Colon (tissue), 2 donors: ENCODE data around the gene SORCS2.

Experiments used
- FAIRE-seq: peaks from 2 replicates; lab custom pipeline; 2012; peaks lifted over from hg19 to GRCh38; lab: Jason Lieb, UNC
- donor health status: control.
- donor health status: control.

The SORCS2 gene

DNA sequence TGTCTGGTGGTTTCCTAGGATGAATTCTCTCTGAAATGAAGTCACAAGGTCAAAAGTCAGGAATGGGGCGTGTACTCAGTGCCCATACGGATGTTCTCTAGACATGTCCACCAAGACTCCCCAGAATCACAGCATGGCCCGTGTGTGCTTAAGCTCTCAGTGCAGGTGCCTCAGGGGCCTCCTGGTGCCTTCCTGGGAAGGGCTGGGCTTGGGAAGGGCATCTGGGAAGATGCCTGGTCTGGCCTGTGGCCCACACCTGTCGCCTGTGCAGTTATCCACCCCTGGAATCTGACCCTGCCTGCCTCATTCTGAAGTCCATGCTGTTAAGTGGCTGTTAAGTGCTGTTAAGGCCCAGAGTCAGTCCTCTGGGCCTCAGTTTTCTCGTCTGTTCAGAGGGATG lies 31.2 kb downstream of the SORCS2 start:
- no peak for FAIRE-seq

DNA sequence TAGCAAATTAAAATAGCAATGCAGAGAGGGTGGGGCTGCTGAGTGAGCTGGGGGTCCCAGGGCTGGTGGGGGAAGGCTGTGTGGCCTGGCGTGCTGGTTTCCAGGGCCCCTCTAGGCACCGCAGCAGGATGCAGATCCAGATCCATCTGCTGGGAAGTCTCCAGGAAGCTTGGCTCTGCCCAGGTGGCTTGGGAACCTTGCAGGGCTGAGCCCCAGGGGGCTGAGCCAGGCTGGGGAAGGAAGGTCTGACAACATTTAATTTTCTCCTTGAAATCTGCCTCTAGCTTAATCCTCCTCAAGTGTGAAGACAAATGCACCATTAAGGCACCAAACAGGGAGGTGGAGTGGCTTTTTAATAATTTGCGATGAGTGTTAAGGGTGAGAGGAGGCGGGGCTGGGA lies 31.7 kb downstream of the SORCS2 start:
- no peak for FAIRE-seq

DNA sequence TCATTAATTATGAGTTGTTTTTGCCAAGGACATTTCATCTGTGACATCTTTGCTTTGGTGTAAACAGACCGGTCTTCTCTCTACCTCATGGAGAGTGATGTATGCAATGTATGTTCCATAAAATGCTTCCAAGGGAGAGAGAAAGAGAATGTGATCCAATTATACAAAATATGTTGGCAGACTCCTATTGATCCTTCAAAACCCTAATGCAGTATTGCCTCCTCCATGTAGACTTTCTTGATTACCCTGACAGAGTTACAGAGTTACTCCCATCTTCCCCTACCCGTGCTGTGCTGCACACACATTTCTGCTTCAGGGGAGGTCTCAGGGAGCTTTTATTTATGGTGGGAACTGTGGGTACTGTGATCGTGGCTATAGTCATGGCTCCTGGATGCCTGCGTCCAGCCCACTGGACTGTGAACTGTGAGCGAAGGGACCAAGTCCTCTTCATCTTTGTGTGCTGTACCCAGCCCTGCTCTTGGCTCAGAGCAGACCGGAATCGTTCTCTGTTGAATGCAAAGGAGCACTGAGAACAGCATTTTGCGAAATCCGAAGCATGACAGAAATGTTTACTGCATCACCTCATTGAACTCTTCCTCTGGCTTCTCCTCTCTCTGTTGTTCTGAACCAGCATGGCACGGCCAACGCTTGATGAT lies 32.7 kb downstream of the SORCS2 start:
- FAIRE-seq: no peak

DNA sequence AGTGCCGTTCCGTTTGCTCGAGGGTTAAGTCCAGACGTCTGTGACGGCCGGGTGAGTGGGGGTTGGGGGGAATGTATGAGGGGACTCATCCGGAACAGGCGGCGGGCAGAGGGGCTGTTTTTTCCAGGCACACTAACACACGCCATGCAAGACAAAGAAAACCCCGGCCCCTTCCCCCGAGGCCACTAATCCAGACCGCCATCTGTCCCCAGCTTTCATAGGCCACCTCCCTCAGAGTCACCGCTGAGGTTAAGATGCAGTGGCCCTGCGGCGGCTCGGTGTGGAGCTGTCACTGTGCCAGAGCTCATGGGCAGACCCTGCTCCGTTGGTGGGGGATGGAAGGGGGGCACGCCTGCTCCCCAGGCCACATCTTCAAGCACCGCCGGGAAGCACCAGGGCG lies 34.1 kb downstream of the SORCS2 start:
- FAIRE-seq: no peak

DNA sequence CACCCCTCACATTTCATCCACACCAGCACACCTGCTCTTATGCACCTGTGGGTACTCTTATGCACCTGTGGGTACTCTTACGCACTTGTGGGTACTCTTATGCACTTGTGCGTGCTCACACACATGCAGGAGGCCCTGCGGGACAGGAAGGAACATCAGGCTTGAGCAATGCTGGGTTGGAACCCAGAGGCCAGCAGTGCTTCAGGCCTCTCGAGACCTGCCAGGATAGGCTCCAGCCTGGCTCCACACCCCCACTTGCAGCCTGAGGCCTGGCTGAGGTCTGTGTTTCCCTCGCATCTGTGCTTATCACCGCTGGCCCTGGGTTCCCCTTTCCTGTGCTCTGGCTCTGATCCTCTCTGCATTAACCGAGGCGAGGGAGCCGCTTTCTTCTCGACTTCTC lies 34.7 kb downstream of the SORCS2 start:
- FAIRE-seq: no peak

DNA sequence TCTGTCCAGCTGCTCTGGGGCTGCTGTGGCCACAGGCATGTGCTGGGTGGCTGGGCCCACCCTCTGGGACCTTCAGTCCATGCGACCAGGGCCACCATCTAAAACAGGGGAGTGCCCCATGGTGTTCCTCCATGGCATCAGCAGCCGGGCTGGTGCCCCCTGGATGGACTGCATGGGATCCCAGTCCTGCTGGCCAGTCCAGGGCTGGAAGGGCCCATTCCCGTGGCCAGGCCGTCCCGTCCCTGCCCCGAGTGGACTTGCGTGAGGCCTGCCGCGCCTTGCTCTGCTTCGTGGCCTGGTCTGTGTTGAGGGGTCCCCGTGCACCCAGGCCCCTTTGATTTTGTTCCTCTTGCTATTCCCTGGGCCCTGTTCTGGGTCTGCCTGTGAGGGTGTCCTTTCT lies 36.4 kb downstream of the SORCS2 start:
- no peak for FAIRE-seq

DNA sequence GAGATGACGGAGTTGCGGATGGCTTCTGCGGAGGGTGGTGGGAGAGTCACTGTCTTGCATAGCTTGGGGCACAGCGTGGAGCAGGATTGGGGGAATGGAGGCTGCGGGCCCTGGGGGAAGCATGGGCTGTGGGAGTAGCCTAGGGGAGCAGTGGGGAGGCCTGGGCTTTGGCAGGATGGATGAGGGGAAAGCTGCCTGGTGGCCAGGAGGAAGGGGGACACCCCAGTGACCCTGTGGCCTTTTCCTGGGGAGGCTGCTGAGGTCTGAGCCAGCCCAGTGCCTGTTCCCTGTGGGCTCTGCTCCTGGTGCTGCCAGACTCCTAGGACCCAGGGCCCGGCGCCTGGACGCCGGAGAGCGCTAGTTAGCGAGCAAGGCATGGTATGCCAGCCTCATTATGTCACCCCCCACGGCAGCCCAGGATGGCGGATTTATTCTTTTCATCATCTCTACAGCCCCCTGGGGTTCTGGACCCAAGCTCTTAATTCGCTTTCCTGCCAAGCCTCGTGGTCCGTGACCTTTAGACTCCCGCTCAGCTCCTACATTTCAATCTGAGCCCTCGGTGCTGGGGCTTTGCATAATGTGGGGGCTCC lies 39.8 kb downstream of the SORCS2 start:
- no peak for FAIRE-seq

DNA sequence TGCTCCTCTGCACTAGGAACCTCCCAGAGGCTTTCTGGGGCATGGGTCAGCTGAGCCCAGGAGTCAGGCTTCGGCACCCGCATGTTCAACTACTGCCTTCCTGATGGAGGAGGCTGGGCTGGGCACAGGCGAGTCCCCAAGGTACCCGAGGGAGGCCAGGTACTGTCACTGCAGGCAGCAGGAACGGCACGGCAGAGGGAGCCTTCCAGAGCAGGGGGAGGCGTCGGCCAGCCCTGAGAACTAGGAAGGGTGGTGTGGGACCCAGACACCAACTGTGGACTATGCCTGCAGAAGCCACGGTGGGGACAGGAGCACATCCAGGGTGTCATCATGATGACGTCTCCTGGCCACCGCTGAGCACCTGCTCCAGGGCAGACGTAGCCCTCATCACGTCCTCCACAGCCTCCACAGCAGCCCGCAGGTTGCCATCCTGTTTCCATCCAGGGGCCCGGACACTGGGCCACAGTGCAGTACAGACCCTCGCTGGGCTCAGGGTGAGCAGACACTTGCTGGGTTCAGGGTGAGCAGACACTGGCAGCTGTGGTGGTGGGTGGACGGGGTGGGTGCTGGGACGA lies 40.8 kb downstream of the SORCS2 start:
- no peak for FAIRE-seq

DNA sequence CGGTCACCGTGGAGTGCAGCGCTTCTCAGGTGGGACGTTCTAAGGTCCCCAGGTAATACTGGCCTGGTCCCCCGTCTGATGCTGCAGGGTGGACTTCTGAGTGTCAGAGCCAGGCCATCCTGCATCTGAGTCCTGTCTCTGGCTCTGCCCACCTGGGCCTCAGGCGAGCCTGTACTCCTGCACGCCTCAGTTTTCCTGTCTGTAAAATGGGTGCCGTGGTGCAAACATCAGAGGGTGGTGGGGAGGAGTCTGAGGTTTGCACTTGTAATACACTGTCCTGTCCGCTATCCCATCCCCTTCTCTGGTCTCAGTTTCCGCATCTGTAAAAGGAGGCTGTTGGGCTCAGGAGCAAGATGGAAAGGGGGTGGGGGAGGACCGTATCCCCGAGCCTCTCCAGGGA lies 41.3 kb downstream of the SORCS2 start:
- no peak for FAIRE-seq

DNA sequence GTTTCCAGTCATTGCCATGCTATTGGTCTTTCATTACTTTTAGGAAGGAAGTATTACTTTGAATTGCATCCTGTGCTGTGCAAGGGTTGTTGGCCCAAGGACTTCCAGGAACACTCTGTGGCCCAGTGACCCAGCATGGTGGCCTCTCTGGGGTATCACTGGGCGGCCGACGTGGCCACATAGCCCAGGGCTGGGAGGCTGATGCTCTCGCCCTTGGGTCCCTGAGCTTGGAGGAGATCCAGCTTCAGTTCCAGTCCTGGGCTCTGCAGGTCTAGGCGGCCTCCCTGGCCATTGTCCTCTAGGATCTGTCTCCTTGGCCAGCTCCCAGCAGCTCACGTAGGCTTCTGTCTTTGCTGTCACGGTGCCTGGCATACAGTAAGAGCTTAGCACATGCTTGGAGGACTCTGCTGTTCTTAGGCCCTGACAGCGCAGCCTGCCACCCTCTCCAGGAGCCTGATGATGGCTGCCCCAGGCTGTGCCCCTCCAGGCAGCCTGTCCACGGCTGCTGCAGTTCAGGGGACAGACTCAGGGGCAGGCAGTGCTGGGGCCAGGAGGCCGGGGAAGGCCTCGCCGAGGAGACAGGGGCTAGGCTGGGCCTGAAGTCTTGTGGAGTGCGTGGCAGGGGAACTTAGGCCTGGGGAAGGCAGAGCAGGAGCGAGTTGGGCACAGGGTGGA lies 42.2 kb downstream of the SORCS2 start:
- FAIRE-seq: no peak

DNA sequence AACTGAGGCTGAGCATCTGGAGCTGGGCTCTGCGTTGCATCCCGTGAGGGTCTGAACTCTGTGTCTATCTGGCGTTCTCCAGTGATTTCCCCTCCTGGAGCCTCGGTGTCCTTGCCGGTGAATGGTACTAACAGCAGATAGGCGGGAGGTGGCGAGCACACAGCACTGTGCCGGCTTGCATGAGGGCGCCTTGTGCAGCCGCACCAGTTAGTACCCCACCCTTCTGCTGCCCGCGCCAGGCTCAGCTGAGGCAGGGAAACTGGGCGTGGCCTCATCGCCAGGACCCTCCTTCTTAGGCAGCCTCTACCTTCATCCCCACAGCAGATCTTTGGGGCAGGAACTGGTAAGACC lies 42.7 kb downstream of the SORCS2 start:
- no peak for FAIRE-seq

DNA sequence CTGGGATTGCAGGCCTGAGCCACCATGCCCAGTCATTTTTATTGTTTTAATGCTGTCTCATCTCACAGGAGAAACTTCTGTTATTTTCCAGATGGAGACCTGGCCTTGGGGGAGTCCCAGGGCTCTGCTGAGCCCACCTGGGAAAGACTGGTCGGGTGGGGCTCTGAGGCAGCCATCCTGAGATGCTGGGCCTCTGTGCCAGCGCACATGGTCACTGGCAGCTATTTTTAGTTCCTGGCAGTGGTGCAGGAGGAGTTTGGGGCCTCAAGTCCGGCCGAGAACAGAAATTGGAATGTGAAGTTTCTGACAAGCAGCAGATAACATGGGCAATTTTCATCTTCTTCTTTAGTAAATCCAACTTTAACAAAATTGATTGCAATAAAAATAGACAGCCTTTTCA lies 44.5 kb downstream of the SORCS2 start:
- no peak for FAIRE-seq

DNA sequence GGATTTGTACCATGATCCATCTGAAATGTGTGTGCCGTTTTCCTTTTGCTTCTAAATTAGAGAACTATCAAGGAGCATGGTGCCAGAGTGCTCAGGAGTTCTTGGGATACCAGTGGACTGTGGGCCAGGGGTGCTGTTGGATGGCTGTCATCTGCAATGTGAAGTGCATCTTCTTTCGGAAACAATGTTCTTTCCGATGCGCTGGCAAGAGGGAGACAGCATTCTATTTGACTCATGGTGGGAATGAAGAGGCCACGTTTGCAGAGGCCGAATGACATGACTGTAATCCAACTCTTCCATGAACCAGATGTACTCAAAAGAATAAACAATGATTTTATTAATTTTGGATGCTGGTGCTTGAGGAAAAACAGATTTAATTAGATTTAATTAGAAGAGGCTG lies 45.5 kb downstream of the SORCS2 start:
- no peak for FAIRE-seq

DNA sequence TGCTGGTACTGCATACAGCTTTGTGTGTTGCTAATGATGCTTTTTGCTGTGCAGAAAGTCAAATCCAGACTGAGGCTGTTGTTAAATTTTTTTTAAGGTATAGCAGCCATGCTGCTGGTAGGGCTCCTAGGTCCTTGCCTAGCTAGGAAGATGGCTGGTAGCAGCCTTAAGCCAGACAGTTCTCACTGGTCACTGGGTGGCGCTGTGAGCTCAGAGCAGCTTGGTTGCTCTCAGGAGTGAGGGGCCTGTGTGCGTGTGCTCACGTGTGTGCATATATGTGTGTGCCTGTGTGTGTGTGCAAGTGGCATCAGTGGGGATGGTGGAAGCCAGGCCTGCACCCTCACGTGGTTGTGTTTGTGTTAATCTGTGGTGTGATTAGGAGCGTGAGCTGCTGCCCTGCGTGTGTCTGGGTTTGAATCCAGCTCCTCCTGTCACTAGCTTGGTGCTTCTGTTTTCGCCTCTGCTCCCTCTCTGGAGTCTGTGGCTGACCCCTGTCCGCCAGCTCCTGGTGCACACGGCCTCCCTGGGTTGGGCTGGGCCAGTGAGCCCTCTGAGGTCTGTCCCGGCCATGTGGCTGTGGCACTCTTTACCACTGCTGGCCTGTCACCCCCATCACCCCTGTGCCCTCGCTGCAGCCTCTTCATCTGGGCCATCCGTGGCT lies 46.1 kb downstream of the SORCS2 start:
- FAIRE-seq: no peak

DNA sequence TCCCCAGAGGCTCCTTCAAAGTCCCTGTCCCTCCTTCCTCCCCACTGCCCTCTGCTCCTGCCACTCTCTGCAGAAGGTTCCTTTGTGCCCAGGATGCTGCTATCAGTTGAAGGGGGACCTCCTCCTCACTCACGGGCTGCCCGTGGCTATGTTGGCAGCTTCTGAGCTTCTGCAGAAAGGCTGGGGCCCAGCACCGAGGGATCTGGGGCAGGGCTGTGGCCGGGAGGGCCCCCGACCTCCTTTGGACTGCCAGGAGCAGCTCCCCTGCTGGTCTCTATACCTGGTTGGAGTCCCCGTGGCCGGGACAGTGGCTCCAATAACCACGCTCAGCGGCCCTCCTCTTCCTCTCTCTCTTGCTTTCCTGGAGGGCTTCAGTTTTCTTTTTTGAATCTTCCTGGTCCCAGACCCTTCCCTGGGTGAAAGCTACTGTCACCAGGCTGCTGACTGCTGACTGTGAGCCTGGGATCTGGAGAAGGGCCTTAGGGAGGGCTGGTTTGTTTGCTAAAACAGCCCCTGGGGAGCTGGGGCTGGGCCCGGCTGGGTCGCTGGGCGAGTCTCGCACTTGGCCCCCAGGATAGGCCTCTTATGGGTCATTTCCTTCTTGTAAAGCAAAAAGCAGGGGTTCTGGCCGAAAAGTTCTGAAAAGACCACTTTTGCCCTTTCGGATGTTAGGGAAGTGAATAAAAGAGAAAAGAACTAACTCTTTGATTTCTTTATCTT lies 46.9 kb downstream of the SORCS2 start:
- FAIRE-seq: no peak

DNA sequence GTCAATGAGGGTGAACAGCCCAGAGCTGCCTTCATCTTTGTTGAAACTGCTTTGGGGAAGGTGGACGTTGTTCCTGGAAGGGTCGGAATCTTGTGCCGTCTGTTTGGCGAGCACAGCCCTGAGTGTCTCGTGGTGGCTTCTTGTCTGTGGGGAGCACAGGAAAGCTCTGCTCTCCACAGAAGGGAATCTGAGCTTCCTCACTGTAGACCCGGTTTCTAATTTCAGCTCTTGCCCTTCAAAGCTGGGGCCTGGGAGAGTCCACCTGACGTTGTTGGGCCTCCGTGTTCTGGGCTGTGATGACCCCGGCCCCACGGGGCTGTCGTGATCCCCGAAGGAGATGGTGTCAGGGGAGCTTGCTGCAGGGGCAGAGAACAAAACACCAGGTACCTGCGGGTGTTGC lies 47.5 kb downstream of the SORCS2 start:
- no peak for FAIRE-seq

DNA sequence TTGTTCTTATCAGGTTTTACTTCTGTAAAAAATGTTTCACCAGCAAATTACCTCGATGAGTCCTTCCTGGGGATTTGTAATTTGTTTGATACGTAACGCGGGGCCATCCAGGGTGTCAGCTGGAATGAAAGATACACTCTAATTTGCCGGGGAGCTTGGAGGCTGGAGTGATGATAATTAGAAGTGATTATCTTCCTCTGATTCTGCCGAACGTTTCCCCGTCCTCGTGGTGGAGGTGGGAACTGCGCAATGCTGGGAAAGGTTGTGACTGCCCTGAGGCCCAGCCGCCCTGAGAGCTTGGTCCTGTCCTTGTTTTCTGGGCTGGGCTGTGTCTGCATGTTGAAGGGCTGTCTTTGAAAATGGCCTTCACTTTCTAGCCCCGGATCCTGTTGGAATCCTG lies 48.0 kb downstream of the SORCS2 start:
- FAIRE-seq: no peak

DNA sequence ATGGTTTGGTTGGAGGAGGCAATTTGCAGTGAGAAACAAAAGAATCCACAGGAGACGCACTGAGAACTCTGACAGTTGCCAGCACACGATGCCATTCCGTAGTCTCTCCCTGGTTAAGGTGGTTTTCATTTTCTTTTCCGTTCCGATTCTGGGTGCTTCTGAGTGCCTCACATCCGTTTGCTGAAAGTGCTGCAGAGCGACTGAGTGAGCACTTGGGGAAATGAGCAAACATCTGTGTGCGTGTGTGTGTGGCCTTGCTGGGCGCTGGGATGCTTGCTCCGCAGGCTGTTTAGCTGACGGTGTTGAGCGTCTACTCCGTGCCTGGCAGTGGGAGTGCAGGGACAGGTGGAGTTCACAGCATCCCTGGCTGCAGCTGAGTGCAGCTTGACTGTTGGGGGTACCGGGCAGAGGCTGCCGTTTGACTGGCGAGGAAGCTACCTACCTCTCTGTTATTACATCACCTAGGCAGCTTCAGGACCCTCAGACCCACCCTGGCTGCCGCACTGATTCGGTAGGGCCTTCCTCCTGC lies 49.3 kb downstream of the SORCS2 start:
- no peak for FAIRE-seq

DNA sequence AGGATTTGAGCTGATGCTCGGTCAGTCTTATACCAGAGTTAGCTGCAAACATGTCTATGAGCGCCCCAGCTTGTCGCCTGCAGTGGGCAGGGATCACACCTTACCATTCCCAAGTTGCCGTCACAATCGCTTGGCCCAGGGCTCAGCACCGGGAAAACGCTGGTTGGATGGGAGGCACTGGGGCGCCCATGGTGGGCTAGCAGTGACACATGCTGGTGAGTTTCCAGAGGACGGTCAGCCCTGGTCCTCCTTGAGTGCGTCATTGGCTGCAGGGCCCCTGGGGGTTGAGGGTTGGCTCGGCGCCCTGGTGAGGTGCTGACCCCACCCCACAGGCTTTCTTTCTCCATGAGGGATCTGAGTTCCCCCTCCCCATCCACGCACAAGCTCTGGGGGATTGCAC lies 50.4 kb downstream of the SORCS2 start:
- no peak for FAIRE-seq

DNA sequence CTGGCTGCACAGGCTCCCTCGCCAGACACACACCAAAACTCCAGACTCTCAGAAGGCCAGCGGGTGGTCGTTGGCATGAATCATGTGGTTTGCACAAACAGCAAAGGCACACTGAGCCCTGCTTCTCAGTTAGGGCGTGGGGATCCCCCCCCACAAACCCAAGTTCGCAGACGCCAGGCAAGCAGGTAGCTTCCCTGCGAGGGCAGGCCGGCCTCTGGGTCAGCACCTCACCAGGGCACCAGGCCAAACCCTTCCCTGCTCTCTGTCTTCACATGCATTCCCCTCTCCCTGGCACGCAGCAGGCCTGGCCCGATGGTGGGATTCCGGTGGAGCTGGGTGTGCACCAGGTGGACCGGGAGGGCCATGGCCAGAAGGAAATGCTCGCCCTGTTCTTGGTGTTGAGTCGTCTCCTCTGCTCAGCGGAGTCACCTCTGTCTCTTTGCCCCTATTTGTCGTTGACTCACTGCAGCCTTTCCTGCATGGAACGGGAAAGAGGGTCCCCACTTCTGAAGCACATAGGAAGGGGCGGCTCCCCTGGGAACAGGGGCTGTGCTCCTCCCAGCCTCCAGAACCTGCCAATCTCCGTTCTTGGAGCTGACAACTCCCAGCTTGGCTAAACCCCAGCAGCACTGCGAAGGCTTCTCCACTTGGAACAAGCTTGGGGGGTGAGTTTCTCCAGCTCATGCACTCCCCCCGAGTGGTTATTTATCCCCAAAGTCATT lies 51.4 kb downstream of the SORCS2 start:
- no peak for FAIRE-seq

DNA sequence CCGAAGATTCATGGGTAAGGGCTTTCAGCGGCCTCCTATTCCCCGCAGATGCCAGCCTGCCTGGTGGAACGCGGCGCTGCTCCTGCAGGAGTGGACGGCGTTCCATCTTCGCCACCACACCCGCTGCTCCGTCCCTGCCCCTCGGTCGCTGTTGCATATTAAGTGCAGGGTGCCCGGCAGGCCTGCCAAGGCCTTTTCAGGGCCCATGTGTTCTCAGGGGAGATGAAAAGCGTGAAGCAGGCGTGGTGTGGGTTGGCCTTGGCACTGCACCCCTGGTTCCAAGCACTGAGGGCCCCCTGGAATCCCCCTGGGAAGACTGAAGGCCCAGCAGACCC lies 52.0 kb downstream of the SORCS2 start:
- no peak for FAIRE-seq
